CD14-positive monocyte (primary cell): ENCODE data around the gene GMEB1. TPM values are rescaled to one million over a fixed set of nuclear protein-coding genes. Genes with fewer than 3 reads are reported as not detected.
"Not testable (repeated sequence)": the region's sequence is repeated elsewhere in the genome, so short reads cannot be mapped to it uniquely, and the experiment has no call there.

ENCODE experiments used
- DNase-seq, 3 donors: peaks; one replicate each; pipeline ENCODE4 v3.0.0-alpha.2; 2011 to 2022
- H2AFZ ChIP-seq: 2 replicates; pipeline ENCODE4 v1.6.0; 2012; ENCODE audit warnings: mild to moderate bottlenecking, low read depth, low read length, inconsistent platforms; ENCODE audit not compliant: insufficient read depth, poor library complexity, severe bottlenecking
- H3K27ac ChIP-seq, 2 donors: 1 replicate in 1 of 2; 2 replicates in 1 of 2; pipeline ENCODE4 v1.5.1; 2012 to 2013; ENCODE audit warnings: low read length in 2 of 2, control low read depth in 1 of 2, inconsistent platforms in 1 of 2, low read depth in 1 of 2, mild to moderate bottlenecking in 1 of 2
- H3K27me3 ChIP-seq, 2 donors: one replicate each; pipeline versions ENCODE4 v1.6.0 to v1.6.1; 2011 to 2013; ENCODE audit warnings: low read length in 2 of 2; ENCODE audit not compliant: control insufficient read depth in 2 of 2, insufficient read depth in 2 of 2
- H3K36me3 ChIP-seq, 2 donors: replicated peaks in 1 of 2; 1 replicate in 1 of 2; 2 replicates in 1 of 2; pipeline versions ENCODE4 v1.5.1 to v1.6.1; 2012 to 2013; ENCODE audit warnings: low read length in 2 of 2, control low read depth in 1 of 2, inconsistent platforms in 1 of 2, mild to moderate bottlenecking in 1 of 2; ENCODE audit not compliant: insufficient read depth in 2 of 2, control insufficient read depth in 1 of 2
- H3K4me1 ChIP-seq, 2 donors: 1 replicate in 1 of 2; 2 replicates in 1 of 2; pipeline versions ENCODE4 v1.5.1 to v1.6.1; 2012 to 2013; ENCODE audit warnings: low read length in 2 of 2, control low read depth in 1 of 2, inconsistent platforms in 1 of 2, mild to moderate bottlenecking in 1 of 2, moderate library complexity in 1 of 2; ENCODE audit not compliant: insufficient read depth in 2 of 2, control insufficient read depth in 1 of 2
- H3K4me2 ChIP-seq: replicated peaks from 2 replicates; pipeline ENCODE3; 2012; ENCODE audit warnings: low read length, moderate library complexity, mild to moderate bottlenecking; ENCODE audit not compliant: poor library complexity, severe bottlenecking; ENCODE audit errors: extremely low read depth
- H3K4me3 ChIP-seq, 3 experiments: fragments of 200-600 bp in 1 of 3; sonication (generic) in 1 of 3; replicated peaks in 1 of 3; 1 replicate in 2 of 3; 2 replicates in 1 of 3; pipeline ENCODE4 v1.5.1; 2011 to 2013; ENCODE audit warnings: low read length in 3 of 3, mild to moderate bottlenecking in 3 of 3, control low read depth in 2 of 3, low read depth in 2 of 3, inconsistent platforms in 1 of 3, moderate library complexity in 1 of 3
- H3K79me2 ChIP-seq: 2 replicates; pipeline ENCODE4 v1.6.0; 2012; ENCODE audit warnings: mild to moderate bottlenecking, control low read depth, inconsistent platforms, low read length, moderate library complexity; ENCODE audit not compliant: insufficient read depth
- H3K9ac ChIP-seq: 2 replicates; pipeline ENCODE4 v1.6.0; 2017; ENCODE audit warnings: low read length, mild to moderate bottlenecking; ENCODE audit not compliant: insufficient read depth, poor library complexity, severe bottlenecking
- H3K9me3 ChIP-seq, 2 donors: replicated peaks in 1 of 2; 1 replicate in 1 of 2; 2 replicates in 1 of 2; pipeline versions ENCODE4 v1.5.1 to v1.6.1; 2012 to 2013; ENCODE audit warnings: low read length in 2 of 2, control low read depth in 1 of 2; ENCODE audit not compliant: control insufficient read depth in 1 of 2, insufficient read depth in 1 of 2
- H4K20me1 ChIP-seq: 2 replicates; pipeline ENCODE4 v1.6.0; 2012; ENCODE audit warnings: mild to moderate bottlenecking, low read length, control low read depth, moderate library complexity; ENCODE audit not compliant: insufficient read depth
- H3K27ac Mint-ChIP-seq, 7 donors: one replicate each; pipeline ENCODE4 v1.8.0; 2020; ENCODE audit warnings: mild to moderate bottlenecking in 7 of 7, mixed read lengths in 7 of 7, moderate library complexity in 6 of 7, inconsistent platforms in 2 of 7
- H3K27me3 Mint-ChIP-seq, 3 donors: one replicate each; pipeline ENCODE4 v1.8.0; 2021 to 2022; ENCODE audit warnings: low read depth in 3 of 3, mild to moderate bottlenecking in 3 of 3, mixed read lengths in 3 of 3, moderate library complexity in 3 of 3, inconsistent platforms in 1 of 3
- H3K36me3 Mint-ChIP-seq, 2 donors: one replicate each; pipeline ENCODE4 v1.8.0; 2020; ENCODE audit warnings: mixed read lengths in 2 of 2, inconsistent platforms in 1 of 2, mild to moderate bottlenecking in 1 of 2
- H3K4me1 Mint-ChIP-seq: one replicate; pipeline ENCODE4 v1.8.0; 2020; ENCODE audit warnings: mild to moderate bottlenecking, mixed read lengths
- H3K4me3 Mint-ChIP-seq, 2 donors: one replicate each; pipeline ENCODE4 v1.8.0; 2020; ENCODE audit warnings: mild to moderate bottlenecking in 2 of 2, mixed read lengths in 2 of 2, moderate library complexity in 1 of 2
- H3K9me3 Mint-ChIP-seq, 7 donors: one replicate each; pipeline ENCODE4 v1.8.0; 2020 to 2022; ENCODE audit warnings: mixed read lengths in 7 of 7, mild to moderate bottlenecking in 6 of 7, moderate library complexity in 6 of 7, inconsistent platforms in 2 of 7
- WGBS: methylation state at CpG from one replicate; pipeline ENCODE4 v1.1.5; 2013; ENCODE audit warnings: missing lambda C conversion rate; ENCODE audit not compliant: insufficient coverage; 5-methylcytosine and 5-hydroxymethylcytosine counted together
- intact Hi-C, 2 donors: fragments of 100-400 bp; cut with micrococcal nuclease; formaldehyde crosslinking; loops; one replicate each; pipeline versions ENCODE4 v1.15.0 to v1.15.1; 2023
- polyA plus RNA-seq, 3 donors: library from polyadenylated mRNA; depleted of rRNA in 1 of 3; unstranded in 2 of 3; stranded (reverse) in 1 of 3; fragments of 300-500 nt in 2 of 3; fragments of >200 nt in 1 of 3; fragmentation: Illumina TruSeq in 2 of 3; gene quantifications; 1 replicate in 2 of 3; 2 replicates in 1 of 3; pipeline ENCODE4 v1.2.3, GENCODE V29; 2012 to 2021
- TF ChIP-seq, protein P1 (sequence below): fragments of 200-600 bp; IDR thresholded peaks from one replicate; pipeline ENCODE4 v1.8.0; 2022; ENCODE audit warnings: antibody characterized with exemption, mild to moderate bottlenecking

Gene GMEB1
- polyA plus RNA-seq, 3 donors: 8.1 to 16.0 (median 9.7) TPM

DNA sequence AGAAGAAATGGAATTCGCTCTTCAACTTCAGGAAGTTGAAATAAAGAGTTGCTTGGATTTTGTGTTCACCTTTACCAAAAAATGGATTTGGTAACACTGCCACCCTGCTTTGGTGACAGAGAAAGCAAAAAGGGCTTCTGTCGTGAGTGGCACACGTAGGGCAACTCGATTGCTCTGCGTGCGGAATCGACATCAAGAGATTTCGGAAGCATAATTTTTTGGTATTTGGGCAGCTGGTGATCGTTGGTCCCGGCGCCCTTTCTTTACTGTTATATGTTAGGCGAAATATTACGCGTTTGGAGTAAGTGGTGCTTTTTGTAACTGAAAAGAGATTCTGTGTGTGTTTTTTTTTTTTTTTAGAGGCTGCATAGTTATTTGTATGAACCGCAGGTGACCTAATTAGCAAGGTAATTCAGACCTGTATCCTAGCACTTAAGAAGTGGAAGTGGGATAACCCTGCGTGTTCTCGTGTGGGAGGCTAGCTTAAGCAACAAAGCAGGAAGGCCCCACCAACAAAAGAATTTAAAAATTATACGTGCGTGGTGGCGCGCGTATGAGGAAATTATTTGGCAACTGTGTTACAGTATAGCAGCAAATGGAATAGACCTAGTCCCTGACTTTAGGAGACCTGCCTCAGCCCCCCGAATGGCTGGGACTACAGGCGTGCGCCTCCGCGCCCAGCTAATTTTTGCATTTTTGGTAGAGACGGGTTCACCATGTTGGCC lies 19.9 kb upstream of the GMEB1 start, which contains the start of gene RNU11:
Gene RNU11 (plus strand): TSS at position 127 of the 725 bp plus-strand sequence.
- H3K36me3 Mint-ChIP-seq: no peaks in the 10 kb centered on the region
- H3K9me3 Mint-ChIP-seq: peaks cover 0 to 2% (median 0%) of the 10 kb centered on the region in 7 donors
- peak within 1 kb of the TSS; percentile 80 to 97 for H3K27ac ChIP-seq
- no peaks in the 10 kb centered on the region for H3K36me3 ChIP-seq
- H3K79me2 ChIP-seq: peaks cover 4% of the 10 kb centered on the region
- WGBS: under 1% methylated on average over 20 of the region's 28 CpGs
- H3K27me3 ChIP-seq: no peaks in the 10 kb centered on the region
- H2AFZ ChIP-seq: peak within 1 kb of the TSS; percentile 73
- H3K27ac Mint-ChIP-seq: peak within 1 kb of the TSS; percentile 94 to 100 (median 99)
- peaks cover 43% of the 10 kb centered on the region for H3K4me1 Mint-ChIP-seq
- H3K4me1 ChIP-seq: peaks cover 36 to 48% of the 10 kb centered on the region in 2 donors
- DNase-seq: peak; percentile 96 to 98 (median 96)
- no peaks in the 10 kb centered on the region for H4K20me1 ChIP-seq
- H3K9ac ChIP-seq: peak within 1 kb of the TSS; percentile 77
- peak within 1 kb of the TSS; percentile 17 to 65 (median 33) for H3K4me3 ChIP-seq
- no peaks in the 10 kb centered on the region for H3K9me3 ChIP-seq
- intact Hi-C loops: loop anchor here (2.0 to 10.0 kb wide), 5 partner anchors 20 to 536 kb away; partner anchors contain the start of genes GMEB1 (in 1 of the 2), RCC1 (in 1 of the 2) and SRSF4 (in 1 of the 2)
- H3K27me3 Mint-ChIP-seq: peaks cover 0 to 2% (median 0%) of the 10 kb centered on the region in 3 donors
- peak within 1 kb of the TSS; percentile 75 to 93 for H3K4me3 Mint-ChIP-seq
- peak within 1 kb of the TSS; percentile 72 for H3K4me2 ChIP-seq
- TF ChIP-seq, protein P1, sequence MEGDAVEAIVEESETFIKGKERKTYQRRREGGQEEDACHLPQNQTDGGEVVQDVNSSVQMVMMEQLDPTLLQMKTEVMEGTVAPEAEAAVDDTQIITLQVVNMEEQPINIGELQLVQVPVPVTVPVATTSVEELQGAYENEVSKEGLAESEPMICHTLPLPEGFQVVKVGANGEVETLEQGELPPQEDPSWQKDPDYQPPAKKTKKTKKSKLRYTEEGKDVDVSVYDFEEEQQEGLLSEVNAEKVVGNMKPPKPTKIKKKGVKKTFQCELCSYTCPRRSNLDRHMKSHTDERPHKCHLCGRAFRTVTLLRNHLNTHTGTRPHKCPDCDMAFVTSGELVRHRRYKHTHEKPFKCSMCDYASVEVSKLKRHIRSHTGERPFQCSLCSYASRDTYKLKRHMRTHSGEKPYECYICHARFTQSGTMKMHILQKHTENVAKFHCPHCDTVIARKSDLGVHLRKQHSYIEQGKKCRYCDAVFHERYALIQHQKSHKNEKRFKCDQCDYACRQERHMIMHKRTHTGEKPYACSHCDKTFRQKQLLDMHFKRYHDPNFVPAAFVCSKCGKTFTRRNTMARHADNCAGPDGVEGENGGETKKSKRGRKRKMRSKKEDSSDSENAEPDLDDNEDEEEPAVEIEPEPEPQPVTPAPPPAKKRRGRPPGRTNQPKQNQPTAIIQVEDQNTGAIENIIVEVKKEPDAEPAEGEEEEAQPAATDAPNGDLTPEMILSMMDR: no peak

DNA sequence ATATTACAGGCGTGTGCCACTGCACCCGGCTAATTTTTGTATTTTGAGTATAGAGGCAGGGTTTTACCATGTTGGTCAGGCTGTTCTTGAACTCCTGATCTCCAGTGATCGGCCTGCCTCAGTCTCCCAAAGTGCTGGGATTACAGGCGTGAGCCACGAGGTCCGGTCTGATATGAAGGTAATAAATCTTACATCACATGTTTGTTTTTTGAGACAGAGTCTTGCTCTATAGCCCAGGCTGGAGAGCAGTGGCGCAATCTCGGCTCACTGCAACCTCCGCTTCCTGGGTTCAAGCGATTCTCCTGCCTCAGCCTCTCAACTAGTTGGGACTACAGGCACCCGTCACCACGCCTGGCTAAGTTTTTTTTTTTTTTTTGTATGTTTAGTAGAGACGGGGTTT lies 15.5 kb upstream of the GMEB1 start:
- H3K36me3 Mint-ChIP-seq, H3K9me3 Mint-ChIP-seq, H3K27me3 ChIP-seq, H3K9me3 ChIP-seq, intact Hi-C loops, H3K4me3 ChIP-seq, H3K27ac Mint-ChIP-seq, H3K27me3 Mint-ChIP-seq, H3K27ac ChIP-seq, H3K79me2 ChIP-seq, H3K4me3 Mint-ChIP-seq, H3K9ac ChIP-seq, H3K4me2 ChIP-seq, DNase-seq, H3K36me3 ChIP-seq, H4K20me1 ChIP-seq: not testable (repeated sequence)
- peaks cover 21% of the 10 kb centered on the region for H3K4me1 Mint-ChIP-seq
- H3K4me1 ChIP-seq: peaks cover 15 to 23% of the 10 kb centered on the region in 2 donors
- no CpG with 5 or more reads among the region's 13 CpGs for WGBS
- peak overlapping the region; percentile 29 for H2AFZ ChIP-seq

DNA sequence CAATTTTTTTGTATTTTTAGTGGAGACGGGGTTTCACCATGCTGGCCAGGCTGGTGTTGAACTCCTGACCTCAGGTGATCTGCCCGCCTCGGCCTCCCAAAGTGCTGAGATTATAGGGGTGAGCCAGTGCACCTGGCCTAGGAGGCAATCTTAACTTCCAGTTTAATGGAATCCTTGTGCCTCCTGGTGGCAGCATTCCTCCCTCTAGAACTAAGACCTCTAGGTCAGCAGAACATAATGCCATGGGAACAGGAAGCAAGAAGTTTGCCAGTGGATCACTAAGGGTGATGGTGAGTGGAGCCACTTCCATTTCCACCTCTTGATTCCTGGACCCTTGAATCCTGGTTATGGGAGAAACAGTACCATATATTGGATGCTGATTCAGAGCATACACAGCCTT lies 14.7 kb upstream of the GMEB1 start:
- H3K27me3 ChIP-seq, H3K4me3 Mint-ChIP-seq, H3K4me2 ChIP-seq, H3K9me3 Mint-ChIP-seq, intact Hi-C loops, H3K27ac ChIP-seq, H2AFZ ChIP-seq, H3K9ac ChIP-seq, H3K36me3 Mint-ChIP-seq, H3K4me3 ChIP-seq, H3K79me2 ChIP-seq, H3K27me3 Mint-ChIP-seq, H4K20me1 ChIP-seq, H3K9me3 ChIP-seq, H3K36me3 ChIP-seq: not testable (repeated sequence)
- H3K4me1 ChIP-seq: peaks cover 14 to 20% of the 10 kb centered on the region in 2 donors
- H3K27ac Mint-ChIP-seq: peak overlapping the region in 1 of 7 donors; percentile 33
- H3K4me1 Mint-ChIP-seq: peaks cover 18% of the 10 kb centered on the region
- no CpG with 5 or more reads among the region's 3 CpGs for WGBS
- DNase-seq: peak in 1 of 3 donors; percentile 14
